MM.1S (cell line): Measurements from ENCODE around the gene ITK.
A peak's percentile ranks its signal among the peaks of the same experiment; 100 is the strongest.

Source experiments
- DNase-seq: peaks from one replicate; pipeline ENCODE4 v3.0.0-alpha.2; 2015
- H2AFZ ChIP-seq: fragments of 300-600 bp; sonication (generic); 2 replicates; pipeline ENCODE4 v1.6.0; 2016; ENCODE audit warnings: antibody characterized with exemption, low read length
- H3F3A ChIP-seq: fragments of 300-600 bp; sonication (generic); 2 replicates; pipeline ENCODE4 v1.6.1; 2016; ENCODE audit warnings: mild to moderate bottlenecking, antibody characterized with exemption, low read length, moderate library complexity, mixed read lengths; ENCODE audit not compliant: insufficient read depth
- H3K27ac ChIP-seq: fragments of 300-600 bp; sonication (generic); 2 replicates; pipeline ENCODE4 v1.5.1; 2016; ENCODE audit warnings: mild to moderate bottlenecking, low read length
- H3K27me3 ChIP-seq: fragments of 300-600 bp; sonication (generic); replicated peaks from 2 replicates; pipeline ENCODE4 v1.6.0; 2016; ENCODE audit warnings: low read length; ENCODE audit not compliant: insufficient read depth
- H3K36me3 ChIP-seq: fragments of 300-600 bp; sonication (generic); replicated peaks from 2 replicates; pipeline ENCODE4 v1.6.1; 2016; ENCODE audit warnings: mild to moderate bottlenecking, low read length, mixed read lengths; ENCODE audit not compliant: insufficient read depth
- H3K4me1 ChIP-seq: fragments of 300-600 bp; sonication (generic); 2 replicates; pipeline ENCODE4 v1.6.1; 2016; ENCODE audit warnings: low read length, mixed read lengths
- H3K4me2 ChIP-seq: fragments of 300-600 bp; sonication (generic); 2 replicates; pipeline ENCODE4 v1.6.0; 2016; ENCODE audit warnings: low read depth, low read length
- H3K4me3 ChIP-seq: fragments of 300-600 bp; sonication (generic); 2 replicates; pipeline ENCODE4 v1.5.1; 2016; ENCODE audit warnings: low read length, mixed read lengths
- H3K79me2 ChIP-seq: fragments of 300-600 bp; sonication (generic); 2 replicates; pipeline ENCODE4 v1.6.1; 2016; ENCODE audit warnings: mixed run types, low read length, mixed read lengths
- H3K9ac ChIP-seq: fragments of 300-600 bp; sonication (generic); 2 replicates; pipeline ENCODE4 v1.6.1; 2016; ENCODE audit warnings: low read length, mixed read lengths
- H3K9me2 ChIP-seq: fragments of 300-600 bp; sonication (generic); replicated peaks from 2 replicates; pipeline ENCODE4 v1.6.1; 2016; ENCODE audit warnings: mild to moderate bottlenecking, low read length, mixed read lengths; ENCODE audit not compliant: insufficient read depth
- H3K9me3 ChIP-seq: fragments of 300-600 bp; sonication (generic); replicated peaks from 2 replicates; pipeline ENCODE4 v1.6.1; 2016; ENCODE audit warnings: mild to moderate bottlenecking, low read length, mixed read lengths; ENCODE audit not compliant: insufficient read depth
- H4K20me1 ChIP-seq: fragments of 300-600 bp; sonication (generic); 2 replicates; pipeline ENCODE4 v1.6.1; 2016; ENCODE audit warnings: mild to moderate bottlenecking, low read length, moderate library complexity, mixed read lengths; ENCODE audit not compliant: insufficient read depth
- CTCF ChIP-seq: fragments of 300-600 bp; sonication (generic); IDR thresholded peaks from 2 replicates; pipeline ENCODE4 v1.5.1; 2016; ENCODE audit warnings: antibody characterized with exemption, low read length, mixed read lengths
- EZH2 ChIP-seq: fragments of 300-600 bp; sonication (generic); optimal IDR thresholded peaks from 2 replicates; pipeline ENCODE3; 2017; ENCODE audit warnings: low read depth, mild to moderate bottlenecking, antibody characterized with exemption, low read length, mixed read lengths
- EZH2phosphoT487 ChIP-seq: fragments of 300-600 bp; sonication (generic); IDR thresholded peaks from 2 replicates; pipeline ENCODE4 v1.6.1; 2018; ENCODE audit warnings: antibody characterized with exemption, low read length

ITK gene

GRCh38 chr5:157165261-157165660 lies 15.4 kb upstream of the ITK start:
- no peak overlapping the region for H2AFZ ChIP-seq
- peaks cover 25% of the 10 kb centered on the region for H3K4me1 ChIP-seq
- H3K9me2 ChIP-seq = no peaks in the 10 kb centered on the region
- TF ChIP-seq EZH2phosphoT487 (no peak), EZH2 (no peak), CTCF (no peak)
- no peaks in the 10 kb centered on the region for H3K9me3 ChIP-seq
- no peaks in the 10 kb centered on the region for H3K79me2 ChIP-seq
- H3F3A ChIP-seq = peaks cover 11% of the 10 kb centered on the region
- no peaks in the 10 kb centered on the region for H3K27me3 ChIP-seq
- H3K4me3 ChIP-seq = no peak overlapping the region
- DNase-seq = no peak
- H3K4me2 ChIP-seq = no peak overlapping the region
- no peaks in the 10 kb centered on the region for H4K20me1 ChIP-seq
- no peaks in the 10 kb centered on the region for H3K36me3 ChIP-seq
- H3K27ac ChIP-seq = no peak overlapping the region
- H3K9ac ChIP-seq = no peak overlapping the region

- Histone ChIP-seq H3K79me2 (no peaks in the 10 kb centered on the region), H3K4me2 (no peak overlapping the region), H2AFZ (no peak overlapping the region)
Observed at GRCh38 chr5:157165668-157166067, 15.0 kb upstream of the ITK start.

GRCh38 chr5:157166214-157167213 lies 14.1 kb upstream of the ITK start, which contains the start of gene GARIN3:
GARIN3 (minus strand) TSS chr5:157166264; CDS start chr5:157166168, 96 bp downstream.
- H4K20me1 ChIP-seq = no peaks in the 10 kb centered on the region
- H3K9ac ChIP-seq = peak within 1 kb of the TSS; percentile 54
- H3K36me3 ChIP-seq = no peaks in the 10 kb centered on the region
- peak within 1 kb of the TSS; percentile 88 for H3K27ac ChIP-seq
- H3K9me3 ChIP-seq = no peaks in the 10 kb centered on the region
- H3K79me2 ChIP-seq = no peaks in the 10 kb centered on the region
- no peaks in the 10 kb centered on the region for H3K27me3 ChIP-seq
- peak within 1 kb of the TSS; percentile 93 for H3K4me2 ChIP-seq
- H3K9me2 ChIP-seq = no peaks in the 10 kb centered on the region
- H3K4me1 ChIP-seq = peaks cover 30% of the 10 kb centered on the region
- H3K4me3 ChIP-seq = peak within 1 kb of the TSS; percentile 52
- TF ChIP-seq CTCF (no peak), EZH2 (no peak), EZH2phosphoT487 (no peak)
- no peak for DNase-seq
- peaks cover 11% of the 10 kb centered on the region for H3F3A ChIP-seq
- H2AFZ ChIP-seq = peak within 1 kb of the TSS; percentile 93

More at GRCh38 chr5:157165668-157166067, 15.0 kb upstream of the ITK start:
- Histone ChIP-seq H3K9me3 (no peaks in the 10 kb centered on the region), H3K9ac (no peak overlapping the region), H3K4me1 (peaks cover 25% of the 10 kb centered on the region), H3F3A (peaks cover 11% of the 10 kb centered on the region), H3K4me3 (no peak overlapping the region), H3K36me3 (no peaks in the 10 kb centered on the region), H3K9me2 (no peaks in the 10 kb centered on the region), H3K27ac (no peak overlapping the region), H3K27me3 (no peaks in the 10 kb centered on the region), H4K20me1 (no peaks in the 10 kb centered on the region)
- no peak for TF ChIP-seq EZH2phosphoT487
- no peak for TF ChIP-seq EZH2
- no peak for TF ChIP-seq CTCF
- DNase-seq = no peak
